GM18870 (cell line): ENCODE data around the gene RNASE4.
"Not testable (repeated sequence)": the region's sequence is repeated elsewhere in the genome, so short reads cannot be mapped to it uniquely, and the experiment has no call there.

Experiments
- ATAC-seq: cut with Tn5 transposase; IDR thresholded peaks from one replicate; pipeline ENCODE4 v1.9.1; 2021; ENCODE audit warnings: moderate library complexity; ENCODE audit not compliant: unreplicated experiment

Gene RNASE4

GRCh38 chr14:20697273-20698017 is 13.1 kb downstream of the RNASE4 start:
- no peak for ATAC-seq

GRCh38 chr14:20698018-20698329 is 13.6 kb downstream of the RNASE4 start:
- no peak for ATAC-seq

- ATAC-seq: no peak
These were observed 14.6 kb downstream of the RNASE4 start for GRCh38 chr14:20698934-20699333.

- no peak for ATAC-seq
These were observed 15.6 kb downstream of the RNASE4 start for GRCh38 chr14:20699931-20700330.

- ATAC-seq: not testable (repeated sequence)
These were observed 16.6 kb downstream of the RNASE4 start for GRCh38 chr14:20700965-20701364.

- no peak for ATAC-seq
These were observed 22.4 kb downstream of the RNASE4 start for GRCh38 chr14:20706657-20707355.

- ATAC-seq: no peak
These were observed 23.3 kb downstream of the RNASE4 start for GRCh38 chr14:20707622-20708021.

GRCh38 chr14:20711261-20711660 is 26.9 kb downstream of the RNASE4 start:
- no peak for ATAC-seq

GRCh38 chr14:20711685-20712084 is 27.3 kb downstream of the RNASE4 start:
- no peak for ATAC-seq

- ATAC-seq: no peak
These were observed 28.5 kb downstream of the RNASE4 start for GRCh38 chr14:20712904-20713303.

GRCh38 chr14:20714593-20715250 is 30.4 kb downstream of the RNASE4 start:
- ATAC-seq: no peak

GRCh38 chr14:20719777-20720176 is 35.4 kb downstream of the RNASE4 start:
- no peak for ATAC-seq

- no peak for ATAC-seq
These were observed 36.4 kb downstream of the RNASE4 start for GRCh38 chr14:20720741-20721140.

GRCh38 chr14:20722016-20722415 is 37.7 kb downstream of the RNASE4 start:
- no peak for ATAC-seq

- ATAC-seq: no peak
These were observed 39.1 kb downstream of the RNASE4 start for GRCh38 chr14:20723488-20723887.

GRCh38 chr14:20726121-20726520 is 41.8 kb downstream of the RNASE4 start:
- not testable (repeated sequence) for ATAC-seq

- ATAC-seq: no peak
These were observed 42.2 kb downstream of the RNASE4 start for GRCh38 chr14:20726531-20726930.

GRCh38 chr14:20730891-20731290 is 46.5 kb downstream of the RNASE4 start:
- no peak for ATAC-seq

GRCh38 chr14:20732477-20732876 is 48.1 kb downstream of the RNASE4 start:
- ATAC-seq: no peak

- ATAC-seq: no peak
These were observed 48.7 kb downstream of the RNASE4 start for GRCh38 chr14:20732979-20733635.

- no peak for ATAC-seq
These were observed 49.5 kb downstream of the RNASE4 start for GRCh38 chr14:20733684-20734429.
